ENCODE results near the gene SPC24. TPM values are rescaled to one million over a fixed set of nuclear protein-coding genes. Genes with fewer than 3 reads are reported as not detected.

Gene SPC24
- total and polyA plus RNA-seq, 9 of the 15 experiments (the other 6 are each of a cell fraction or from before 2014, with no cell fraction given) = 18.2 to 154 (median 60.9) TPM

GRCh38 chr19:11137542-11138384 lies 17.8 kb downstream of the SPC24 start (continued):
- TF ChIP-seq NFIX (CRISPR knock-in tag; IDR thresholded peaks at IDR 0.05; ENCODE audit: low read depth) (peak; percentile 65), PRDM10 (IDR thresholded peaks at IDR 0.05; ENCODE audit: partially characterized antibody) (peak; percentile 98), CXXC5 (CRISPR knock-in tag; IDR thresholded peaks at IDR 0.05) (peak; percentile 57; the same call in 1 of the 2 replicates), SAP30 (IDR thresholded peaks at IDR 0.05; ENCODE audit: borderline replicate concordance, insufficient read depth, low read depth, low read length, poor library complexity, severe bottlenecking) (no peak), GTF2E2 (tag; IDR thresholded peaks at IDR 0.05) (no peak), ZBTB9 (CRISPR knock-in tag; IDR thresholded peaks at IDR 0.05) (peak; percentile 16; the same call in 1 of the 2 replicates), ZNF384 (IDR thresholded peaks at IDR 0.05; ENCODE audit: low read depth, low read length) (0 out of 2 replicates have a peak, but pooled peaks have one; percentile 14), NR1H2 (CRISPR knock-in tag; IDR thresholded peaks at IDR 0.05) (0 out of 2 replicates have a peak, but pooled peaks have one; percentile 84), ZNF431 (CRISPR knock-in tag; IDR thresholded peaks at IDR 0.05) (no peak), ETV5 (CRISPR knock-in tag; IDR thresholded peaks at IDR 0.05; ENCODE audit: low read depth) (peak; percentile 87), ELF4 (CRISPR knock-in tag; IDR thresholded peaks at IDR 0.05) (no peak), SMAD1 (IDR thresholded peaks at IDR 0.05; ENCODE audit: low read depth, low read length, partially characterized antibody) (peak; percentile 49), ZBTB33 (CRISPR knock-in tag; IDR thresholded peaks at IDR 0.05) (peak; percentile 78), MYNN (IDR thresholded peaks at IDR 0.05) (no peak), MYNN (CRISPR knock-in tag; IDR thresholded peaks at IDR 0.05) (no peak), CREM (IDR thresholded peaks at IDR 0.05; ENCODE audit: low read depth) (peak; percentile 20; the same call in 1 of the 2 replicates), RCOR1 (IDR thresholded peaks at IDR 0.05; ENCODE audit: borderline replicate concordance in 1 of 2, low read depth in 2 of 2, low read length in 2 of 2) (peak in 1 of 2 experiments; percentile 25; a peak in 1 of 4 replicates), ZNF668 (CRISPR knock-in tag; IDR thresholded peaks at IDR 0.05) (no peak), YY1 (IDR thresholded peaks at IDR 0.05; ENCODE audit: borderline replicate concordance in 1 of 3, control insufficient read depth in 1 of 3, extremely low read depth in 1 of 3, insufficient read depth in 3 of 3, insufficient read length in 1 of 3, insufficient replicate concordance in 2 of 3, low read depth in 1 of 3, low read length in 2 of 3) (peak in 1 of 3 experiments; percentile 8), SMARCE1 (IDR thresholded peaks at IDR 0.05) (0 out of 2 replicates have a peak, but pooled peaks have one; percentile 44)
